ENCODE data around the gene PPHLN1.

PPHLN1 gene

GRCh38 chr12:42291680-42292079 is 34.3 kb upstream of the PPHLN1 start:
- H3K27me3 ChIP-seq (ENCODE audit: control insufficient read depth, insufficient read depth, low read length): no peaks in the 10 kb centered on the region
- no peak overlapping the region for H3K4me3 ChIP-seq (ENCODE audit: low read length)
- H3K9ac ChIP-seq (ENCODE audit: low read length): no peak overlapping the region
- no peaks in the 10 kb centered on the region for H3K4me1 ChIP-seq (ENCODE audit: control insufficient read depth, insufficient read depth, low read length)
- no peaks in the 10 kb centered on the region for H3K36me3 ChIP-seq (ENCODE audit: control insufficient read depth, insufficient read depth, low read length)
- no peaks in the 10 kb centered on the region for H3K9me3 ChIP-seq (ENCODE audit: control insufficient read depth, low read length)

GRCh38 chr12:42296503-42297109 is 29.4 kb upstream of the PPHLN1 start:
- Histone ChIP-seq H3K4me3 (ENCODE audit: low read length) (no peak overlapping the region), H3K9ac (ENCODE audit: low read length) (no peak overlapping the region), H3K27me3 (ENCODE audit: control insufficient read depth, insufficient read depth, low read length) (no peaks in the 10 kb centered on the region), H3K4me1 (ENCODE audit: control insufficient read depth, insufficient read depth, low read length) (no peaks in the 10 kb centered on the region), H3K36me3 (ENCODE audit: control insufficient read depth, insufficient read depth, low read length) (no peaks in the 10 kb centered on the region), H3K9me3 (ENCODE audit: control insufficient read depth, low read length) (no peaks in the 10 kb centered on the region)

GRCh38 chr12:42298887-42299286 is 27.1 kb upstream of the PPHLN1 start:
- no peak overlapping the region for H3K9ac ChIP-seq (ENCODE audit: low read length)
- H3K9me3 ChIP-seq (ENCODE audit: control insufficient read depth, low read length): no peaks in the 10 kb centered on the region
- H3K27me3 ChIP-seq (ENCODE audit: control insufficient read depth, insufficient read depth, low read length): no peaks in the 10 kb centered on the region
- no peak overlapping the region for H3K4me3 ChIP-seq (ENCODE audit: low read length)
- no peaks in the 10 kb centered on the region for H3K36me3 ChIP-seq (ENCODE audit: control insufficient read depth, insufficient read depth, low read length)
- H3K4me1 ChIP-seq (ENCODE audit: control insufficient read depth, insufficient read depth, low read length): no peaks in the 10 kb centered on the region

GRCh38 chr12:42299392-42300308 is 26.3 kb upstream of the PPHLN1 start:
- no peaks in the 10 kb centered on the region for H3K36me3 ChIP-seq (ENCODE audit: control insufficient read depth, insufficient read depth, low read length)
- H3K27me3 ChIP-seq (ENCODE audit: control insufficient read depth, insufficient read depth, low read length): no peaks in the 10 kb centered on the region
- H3K9me3 ChIP-seq (ENCODE audit: control insufficient read depth, low read length): no peaks in the 10 kb centered on the region
- H3K9ac ChIP-seq (ENCODE audit: low read length): no peak overlapping the region
- H3K4me1 ChIP-seq (ENCODE audit: control insufficient read depth, insufficient read depth, low read length): no peaks in the 10 kb centered on the region
- no peak overlapping the region for H3K4me3 ChIP-seq (ENCODE audit: low read length)

GRCh38 chr12:42306297-42306696 is 19.7 kb upstream of the PPHLN1 start:
- Histone ChIP-seq H3K9me3 (ENCODE audit: control insufficient read depth, low read length) (no peaks in the 10 kb centered on the region), H3K27me3 (ENCODE audit: control insufficient read depth, insufficient read depth, low read length) (no peaks in the 10 kb centered on the region), H3K4me3 (ENCODE audit: low read length) (no peak overlapping the region), H3K36me3 (ENCODE audit: control insufficient read depth, insufficient read depth, low read length) (no peaks in the 10 kb centered on the region), H3K4me1 (ENCODE audit: control insufficient read depth, insufficient read depth, low read length) (no peaks in the 10 kb centered on the region), H3K9ac (ENCODE audit: low read length) (no peak overlapping the region)

- H3K36me3 ChIP-seq (ENCODE audit: control insufficient read depth, insufficient read depth, low read length): no peaks in the 10 kb centered on the region
- no peaks in the 10 kb centered on the region for H3K9me3 ChIP-seq (ENCODE audit: control insufficient read depth, low read length)
- no peaks in the 10 kb centered on the region for H3K27me3 ChIP-seq (ENCODE audit: control insufficient read depth, insufficient read depth, low read length)
- H3K9ac ChIP-seq (ENCODE audit: low read length): no peak overlapping the region
- H3K4me1 ChIP-seq (ENCODE audit: control insufficient read depth, insufficient read depth, low read length): no peaks in the 10 kb centered on the region
- H3K4me3 ChIP-seq (ENCODE audit: low read length): no peak overlapping the region
Measured at GRCh38 chr12:42308390-42308789, 17.6 kb upstream of the PPHLN1 start.

- Histone ChIP-seq H3K9ac (ENCODE audit: low read length) (no peak overlapping the region), H3K27me3 (ENCODE audit: control insufficient read depth, insufficient read depth, low read length) (no peaks in the 10 kb centered on the region), H3K36me3 (ENCODE audit: control insufficient read depth, insufficient read depth, low read length) (no peaks in the 10 kb centered on the region), H3K9me3 (ENCODE audit: control insufficient read depth, low read length) (no peaks in the 10 kb centered on the region), H3K4me3 (ENCODE audit: low read length) (no peak overlapping the region), H3K4me1 (ENCODE audit: control insufficient read depth, insufficient read depth, low read length) (no peaks in the 10 kb centered on the region)
Measured at GRCh38 chr12:42309996-42310395, 16.0 kb upstream of the PPHLN1 start.

GRCh38 chr12:42315108-42315507 is 10.9 kb upstream of the PPHLN1 start:
- Histone ChIP-seq H3K4me3 (ENCODE audit: low read length) (no peak overlapping the region), H3K36me3 (ENCODE audit: control insufficient read depth, insufficient read depth, low read length) (no peaks in the 10 kb centered on the region), H3K9me3 (ENCODE audit: control insufficient read depth, low read length) (no peaks in the 10 kb centered on the region), H3K4me1 (ENCODE audit: control insufficient read depth, insufficient read depth, low read length) (no peaks in the 10 kb centered on the region), H3K27me3 (ENCODE audit: control insufficient read depth, insufficient read depth, low read length) (no peaks in the 10 kb centered on the region), H3K9ac (ENCODE audit: low read length) (no peak overlapping the region)

GRCh38 chr12:42320796-42321195 is 5.2 kb upstream of the PPHLN1 start:
- H3K4me1 ChIP-seq (ENCODE audit: control insufficient read depth, insufficient read depth, low read length): peaks cover 17% of the 10 kb centered on the region
- no peak overlapping the region for H3K4me3 ChIP-seq (ENCODE audit: low read length)
- no peaks in the 10 kb centered on the region for H3K27me3 ChIP-seq (ENCODE audit: control insufficient read depth, insufficient read depth, low read length)
- H3K9ac ChIP-seq (ENCODE audit: low read length): no peak overlapping the region
- no peaks in the 10 kb centered on the region for H3K9me3 ChIP-seq (ENCODE audit: control insufficient read depth, low read length)
- no peaks in the 10 kb centered on the region for H3K36me3 ChIP-seq (ENCODE audit: control insufficient read depth, insufficient read depth, low read length)

GRCh38 chr12:42322567-42322966 is 3.4 kb upstream of the PPHLN1 start:
- Histone ChIP-seq H3K9ac (ENCODE audit: low read length) (no peak overlapping the region), H3K36me3 (ENCODE audit: control insufficient read depth, insufficient read depth, low read length) (no peaks in the 10 kb centered on the region), H3K4me3 (ENCODE audit: low read length) (no peak overlapping the region), H3K4me1 (ENCODE audit: control insufficient read depth, insufficient read depth, low read length) (peaks cover 27% of the 10 kb centered on the region), H3K9me3 (ENCODE audit: control insufficient read depth, low read length) (no peaks in the 10 kb centered on the region), H3K27me3 (ENCODE audit: control insufficient read depth, insufficient read depth, low read length) (no peaks in the 10 kb centered on the region)

GRCh38 chr12:42323856-42324255 is 2.1 kb upstream of the PPHLN1 start:
- Histone ChIP-seq H3K4me1 (ENCODE audit: control insufficient read depth, insufficient read depth, low read length) (peaks cover 33% of the 10 kb centered on the region), H3K27me3 (ENCODE audit: control insufficient read depth, insufficient read depth, low read length) (no peaks in the 10 kb centered on the region), H3K9ac (ENCODE audit: low read length) (no peak overlapping the region), H3K36me3 (ENCODE audit: control insufficient read depth, insufficient read depth, low read length) (no peaks in the 10 kb centered on the region), H3K9me3 (ENCODE audit: control insufficient read depth, low read length) (no peaks in the 10 kb centered on the region), H3K4me3 (ENCODE audit: low read length) (no peak overlapping the region)

GRCh38 chr12:42325326-42325652 is 678 bp upstream of the PPHLN1 start:
- Histone ChIP-seq H3K9ac (ENCODE audit: low read length) (peak overlapping the region; percentile 83), H3K27me3 (ENCODE audit: control insufficient read depth, insufficient read depth, low read length) (no peaks in the 10 kb centered on the region), H3K4me1 (ENCODE audit: control insufficient read depth, insufficient read depth, low read length) (peaks cover 33% of the 10 kb centered on the region), H3K4me3 (ENCODE audit: low read length) (peak overlapping the region; percentile 53), H3K9me3 (ENCODE audit: control insufficient read depth, low read length) (no peaks in the 10 kb centered on the region), H3K36me3 (ENCODE audit: control insufficient read depth, insufficient read depth, low read length) (no peaks in the 10 kb centered on the region)

Data from mucosa of stomach (tissue), 1 donor.